ENCODE results near the gene SIRT5.

SIRT5 gene

GRCh38 chr6:13574571-13575376 is at the start of gene SIRT5:
TSS of gene SIRT5 (plus strand) at chr6:13574601. CDS start at chr6:13584111, 9,510 bp downstream.
- in situ Hi-C loops (cut with MboI; ENCODE audit: low sequenced_read_pairs) = no loop called here

DNA sequence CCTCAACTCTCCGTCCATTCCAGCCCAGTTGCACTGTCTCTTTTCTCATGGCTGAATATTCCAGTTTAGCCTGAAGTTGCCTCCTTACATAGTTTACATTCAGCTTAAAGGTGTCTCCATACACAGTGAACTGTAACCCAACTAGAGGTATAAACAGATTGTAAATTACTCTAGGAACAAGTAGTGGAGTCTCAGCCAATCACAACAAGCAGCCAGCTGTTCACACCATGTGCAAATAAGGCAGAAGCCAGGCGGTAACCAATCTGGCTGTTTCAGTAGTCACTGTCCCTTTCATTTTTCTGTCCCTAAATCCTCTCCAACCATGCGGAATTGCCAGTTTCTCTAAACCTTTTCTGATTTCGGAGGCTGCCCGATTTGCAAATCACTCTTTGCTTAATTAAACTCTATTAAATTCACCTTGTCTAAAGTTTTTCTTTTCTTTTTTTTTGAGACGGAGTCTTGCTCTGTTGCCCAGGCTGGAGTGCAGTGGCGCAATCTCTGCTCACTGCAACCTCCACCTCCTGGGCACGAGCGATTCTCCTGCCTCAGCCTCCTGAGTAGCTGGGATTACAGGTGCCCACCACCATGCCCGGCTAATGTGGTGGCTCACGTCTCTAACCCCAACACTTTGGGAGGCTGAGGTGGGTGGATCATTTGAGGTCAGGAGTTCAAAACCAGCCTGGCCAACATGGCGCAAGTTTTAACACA is 49.4 kb upstream of the SIRT5 start:
- in situ Hi-C loops (cut with MboI; ENCODE audit: low sequenced_read_pairs) = loop anchor here (25.0 kb wide), 2 partner anchors 188 to 613 kb away; partner anchors contain the start of gene TBC1D7

DNA sequence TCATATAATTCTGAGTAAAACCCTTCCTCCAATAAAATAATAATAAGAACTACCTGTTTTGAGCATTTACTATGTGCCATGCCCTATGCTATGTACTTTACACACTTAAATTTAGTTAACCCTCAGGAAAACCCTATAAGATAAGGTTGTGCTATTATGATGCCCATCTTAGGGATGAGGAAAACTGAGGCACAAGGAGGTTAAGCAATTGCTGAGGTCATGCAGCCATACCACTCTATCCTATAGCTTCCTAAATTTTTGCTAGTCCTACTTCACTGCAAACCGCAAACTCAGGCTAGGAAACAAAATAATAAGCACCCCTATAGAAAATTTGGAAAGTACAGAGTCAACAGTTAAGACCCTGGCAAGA is 48.1 kb upstream of the SIRT5 start:
- in situ Hi-C loops (cut with MboI; ENCODE audit: low sequenced_read_pairs) = loop anchor here (25.0 kb wide), 2 partner anchors 189 to 614 kb away; partner anchors contain the start of gene TBC1D7

GRCh38 chr6:13526727-13527670 is 47.4 kb upstream of the SIRT5 start:
- in situ Hi-C loops (cut with MboI; ENCODE audit: low sequenced_read_pairs) = loop anchor here (25.0 kb wide), 2 partner anchors 190 to 615 kb away; partner anchors contain the start of gene TBC1D7

- in situ Hi-C loops (cut with MboI; ENCODE audit: low sequenced_read_pairs) = loop anchor here (25.0 kb wide), 2 partner anchors 190 to 615 kb away; partner anchors contain the start of gene TBC1D7
Observed at GRCh38 chr6:13527671-13528056, 46.7 kb upstream of the SIRT5 start.

GRCh38 chr6:13528232-13528631 is 46.2 kb upstream of the SIRT5 start:
- in situ Hi-C loops (cut with MboI; ENCODE audit: low sequenced_read_pairs) = loop anchor here (25.0 kb wide), 2 partner anchors 191 to 616 kb away; partner anchors contain the start of gene TBC1D7

DNA sequence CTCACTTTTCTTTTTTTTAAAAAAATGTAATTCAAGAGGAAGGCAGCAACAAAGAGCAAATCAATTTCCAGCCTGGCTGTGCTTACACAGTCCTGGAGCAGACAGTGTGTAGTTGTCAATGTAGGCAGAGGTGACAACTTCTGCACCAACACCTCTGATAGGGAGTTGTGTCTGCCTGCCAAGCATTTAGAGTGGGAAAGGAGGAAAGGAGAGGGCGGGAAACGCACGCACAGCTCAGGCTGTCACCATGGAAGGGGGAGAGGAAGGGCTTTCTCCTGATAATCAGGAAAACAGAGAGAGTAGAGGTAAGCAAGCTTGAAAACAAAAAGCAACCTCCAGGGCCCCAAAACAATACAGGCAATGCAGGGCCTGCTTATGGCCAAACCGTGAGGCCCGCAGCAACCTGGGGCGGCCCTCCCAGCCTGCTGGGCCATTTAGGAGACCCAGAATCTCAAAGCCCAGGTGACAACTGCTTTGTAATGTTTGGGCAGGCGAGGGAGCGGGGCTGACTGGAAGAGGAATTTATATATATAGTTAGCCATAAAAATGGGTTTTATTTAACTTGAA is 45.5 kb upstream of the SIRT5 start:
- in situ Hi-C loops (cut with MboI; ENCODE audit: low sequenced_read_pairs) = loop anchor here (25.0 kb wide), 2 partner anchors 192 to 617 kb away; partner anchors contain the start of gene TBC1D7

- in situ Hi-C loops (cut with MboI; ENCODE audit: low sequenced_read_pairs) = loop anchor here (25.0 kb wide), 2 partner anchors 195 to 620 kb away; partner anchors contain the start of gene TBC1D7
Observed at GRCh38 chr6:13531956-13532355, 42.4 kb upstream of the SIRT5 start.

DNA sequence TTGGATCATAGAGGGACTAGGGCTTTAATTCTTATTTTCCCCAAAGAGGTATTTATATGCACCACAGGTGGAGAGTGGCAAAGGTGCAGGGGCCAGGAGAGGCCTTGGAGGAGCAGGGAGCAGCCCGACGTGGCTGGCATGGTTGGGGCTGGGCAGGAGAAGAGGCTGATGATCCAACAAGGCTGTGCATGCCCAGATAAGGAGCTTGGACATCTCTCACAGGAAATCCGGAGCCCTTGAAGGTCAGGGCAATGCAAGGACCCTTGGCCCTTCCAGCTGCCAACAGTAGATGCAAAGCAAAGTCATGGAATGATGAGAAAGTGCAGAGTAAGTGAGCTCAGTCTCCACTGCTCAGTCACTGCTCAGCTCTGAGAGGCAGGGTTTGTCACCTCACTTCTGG is 39.9 kb upstream of the SIRT5 start:
- in situ Hi-C loops (cut with MboI; ENCODE audit: low sequenced_read_pairs) = loop anchor here (25.0 kb wide), 2 partner anchors 197 to 622 kb away; partner anchors contain the start of gene TBC1D7

DNA sequence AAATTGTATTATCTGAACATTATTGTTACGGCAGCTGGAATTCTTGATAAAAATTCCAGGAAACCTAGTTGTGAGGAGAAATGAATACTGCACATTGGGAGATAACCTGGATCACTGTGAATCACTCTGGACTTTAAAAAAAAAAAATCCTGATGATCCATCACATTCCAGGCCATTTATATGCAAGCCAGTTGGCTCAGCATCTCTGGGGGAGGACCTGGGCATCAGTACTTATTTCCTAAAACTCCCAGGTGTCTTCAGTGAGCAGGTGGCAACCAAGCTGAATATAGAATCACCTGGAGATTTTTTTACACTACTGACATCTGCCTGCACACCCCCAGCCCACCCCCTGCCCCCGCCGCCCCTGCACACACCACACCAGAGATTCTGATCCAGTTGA is 39.1 kb upstream of the SIRT5 start:
- in situ Hi-C loops (cut with MboI; ENCODE audit: low sequenced_read_pairs) = loop anchor here (25.0 kb wide), 2 partner anchors 198 to 623 kb away; partner anchors contain the start of gene TBC1D7

GRCh38 chr6:13536796-13537526 is 37.4 kb upstream of the SIRT5 start:
- in situ Hi-C loops (cut with MboI; ENCODE audit: low sequenced_read_pairs) = loop anchor here (25.0 kb wide), 2 partner anchors 200 to 625 kb away; partner anchors contain the start of gene TBC1D7

GRCh38 chr6:13537527-13537897 is 36.9 kb upstream of the SIRT5 start:
- in situ Hi-C loops (cut with MboI; ENCODE audit: low sequenced_read_pairs) = loop anchor here (25.0 kb wide), 2 partner anchors 200 to 625 kb away; partner anchors contain the start of gene TBC1D7

GRCh38 chr6:13538084-13538483 is 36.3 kb upstream of the SIRT5 start:
- in situ Hi-C loops (cut with MboI; ENCODE audit: low sequenced_read_pairs) = loop anchor here (25.0 kb wide), 2 partner anchors 201 to 626 kb away; partner anchors contain the start of gene TBC1D7

DNA sequence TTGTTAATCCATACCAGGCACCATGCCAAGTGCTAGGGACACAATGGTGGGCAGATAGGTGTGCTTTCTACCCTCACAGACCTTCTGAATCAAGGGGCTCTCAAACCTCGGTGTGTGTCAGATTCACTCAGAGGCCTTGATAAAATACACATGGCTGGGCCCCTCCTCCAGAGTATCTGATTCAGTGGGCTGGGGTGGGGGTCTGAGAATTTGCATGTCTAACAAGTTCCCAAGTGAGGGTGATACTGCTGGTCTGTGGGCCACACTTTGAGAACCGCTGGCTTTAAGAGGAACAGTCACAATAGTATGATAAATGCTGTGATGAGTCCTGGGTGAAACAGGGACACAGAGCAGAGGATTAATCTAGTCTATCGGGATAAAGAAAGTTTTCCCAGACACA is 35.8 kb upstream of the SIRT5 start:
- in situ Hi-C loops (cut with MboI; ENCODE audit: low sequenced_read_pairs) = loop anchor here (25.0 kb wide), 2 partner anchors 201 to 626 kb away; partner anchors contain the start of gene TBC1D7

DNA sequence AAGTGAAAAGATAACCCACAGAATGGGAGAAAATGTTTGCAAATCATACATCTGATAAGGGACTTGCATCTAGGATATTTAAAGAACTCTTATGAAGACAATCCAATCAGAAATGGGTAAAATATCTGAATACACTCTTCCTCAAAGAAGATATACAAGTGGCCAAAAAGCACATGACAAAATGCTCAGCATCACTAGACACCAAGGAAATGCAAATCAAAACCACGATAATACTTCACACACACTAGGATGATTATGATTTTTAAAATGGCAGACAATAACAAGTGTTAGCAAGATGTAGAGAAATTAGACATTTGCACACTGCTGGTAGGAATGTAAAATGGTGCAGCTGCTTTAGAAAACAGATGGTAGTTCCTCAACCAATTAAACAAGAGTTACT is 34.8 kb upstream of the SIRT5 start:
- in situ Hi-C loops (cut with MboI; ENCODE audit: low sequenced_read_pairs) = loop anchor here (25.0 kb wide), 2 partner anchors 202 to 627 kb away; partner anchors contain the start of gene TBC1D7

- in situ Hi-C loops (cut with MboI; ENCODE audit: low sequenced_read_pairs) = loop anchor here (25.0 kb wide), 2 partner anchors 204 to 629 kb away; partner anchors contain the start of gene TBC1D7
Observed at GRCh38 chr6:13541496-13541895, 32.9 kb upstream of the SIRT5 start.

DNA sequence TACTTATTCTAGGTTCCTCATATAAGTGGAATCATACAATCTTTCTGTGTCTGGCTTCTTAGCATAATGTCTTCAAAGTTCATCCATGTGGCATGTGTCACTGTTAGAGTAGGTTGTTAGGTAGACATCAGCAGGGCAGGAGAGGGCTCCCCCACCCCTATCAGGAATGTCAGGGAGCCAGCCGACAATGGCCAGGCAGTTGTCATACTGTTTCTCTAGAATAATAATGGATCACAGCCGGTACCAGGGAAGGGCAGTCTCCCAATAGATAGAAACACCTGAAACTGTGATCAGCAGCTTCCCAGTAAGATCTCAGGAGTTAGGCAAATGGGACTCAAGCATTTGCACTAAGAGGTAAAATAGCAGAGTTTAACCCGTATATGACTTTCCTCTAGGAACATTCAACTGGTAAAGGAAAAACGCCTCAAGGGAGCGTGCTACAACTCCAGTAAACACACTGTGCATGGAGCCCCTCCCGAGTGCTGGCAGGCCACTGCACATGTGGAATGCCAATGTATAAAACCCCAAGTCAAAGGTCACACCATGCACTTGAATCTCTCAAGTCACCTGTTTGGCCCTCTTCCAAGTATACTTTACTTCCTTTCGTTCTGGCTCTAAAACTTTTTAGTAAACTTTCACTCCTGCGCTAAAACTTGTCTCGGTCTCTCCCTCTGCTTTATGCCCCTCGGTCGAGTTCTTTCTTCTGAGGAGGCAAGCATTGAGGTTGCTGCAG is 29.8 kb upstream of the SIRT5 start:
- in situ Hi-C loops (cut with MboI; ENCODE audit: low sequenced_read_pairs) = loop anchor here (25.0 kb wide), 2 partner anchors 207 to 632 kb away; partner anchors contain the start of gene TBC1D7

GRCh38 chr6:13545885-13546284 is 28.5 kb upstream of the SIRT5 start:
- in situ Hi-C loops (cut with MboI; ENCODE audit: low sequenced_read_pairs) = loop anchor here (25.0 kb wide), 2 partner anchors 209 to 634 kb away; partner anchors contain the start of gene TBC1D7
